Effector CD8-positive, alpha-beta T cell (primary cell): ENCODE data around the gene PDIA2.
"Not testable (repeated sequence)": the region's sequence is repeated elsewhere in the genome, so short reads cannot be mapped to it uniquely, and the experiment has no call there.

Source experiments
- DNase-seq: peaks from one replicate; lab custom pipeline; 2025; lab: John Stamatoyannopoulos, UW

The PDIA2 gene

DNA sequence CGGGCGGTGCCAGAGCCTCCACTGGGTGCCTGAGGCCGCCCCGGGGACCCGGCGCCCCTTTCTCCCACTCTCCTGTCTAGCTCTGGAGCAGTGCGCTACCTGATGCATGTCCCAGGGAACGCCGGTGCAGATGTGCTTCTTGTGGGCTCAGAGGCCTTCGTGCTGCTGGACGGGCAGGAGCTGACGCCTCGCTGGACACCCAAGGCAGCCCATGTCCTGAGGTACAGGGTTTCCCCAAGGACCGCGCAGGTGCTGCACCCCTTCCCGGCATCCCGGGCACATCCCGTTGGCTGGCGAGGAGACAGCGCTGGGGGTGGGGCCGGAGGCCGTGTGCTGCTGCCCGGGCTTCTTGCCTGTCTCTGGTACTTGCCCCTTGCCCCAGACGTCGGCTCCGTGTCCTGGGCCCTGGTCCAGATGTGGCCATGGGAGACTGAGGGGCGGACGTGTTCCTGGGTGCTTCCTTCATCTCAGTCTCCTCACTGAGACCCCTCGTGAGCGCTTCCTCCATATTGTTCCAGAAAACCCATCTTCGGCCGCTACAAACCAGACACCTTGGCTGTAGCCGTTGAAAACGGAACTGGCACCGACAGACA lies 19.7 kb upstream of the PDIA2 start:
- no peak for DNase-seq

DNA sequence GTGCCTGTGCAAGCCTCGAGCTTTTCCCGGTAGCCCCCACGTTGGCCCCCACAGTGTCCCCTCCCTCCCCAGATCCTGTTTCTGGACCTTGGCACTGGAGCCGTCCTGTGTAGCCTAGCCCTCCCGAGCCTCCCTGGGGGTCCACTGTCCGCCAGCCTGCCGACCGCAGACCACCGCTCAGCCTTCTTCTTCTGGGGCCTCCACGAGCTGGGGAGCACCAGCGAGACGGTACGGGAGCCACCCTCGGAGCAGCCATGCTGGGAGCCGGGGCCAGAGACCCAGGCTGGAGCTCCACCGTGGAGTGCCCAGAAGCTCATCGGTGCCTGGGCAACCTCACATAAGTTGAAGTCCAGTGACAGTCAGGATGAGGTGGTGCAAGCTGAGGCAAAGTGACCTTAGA lies 19.0 kb upstream of the PDIA2 start:
- no peak for DNase-seq

DNA sequence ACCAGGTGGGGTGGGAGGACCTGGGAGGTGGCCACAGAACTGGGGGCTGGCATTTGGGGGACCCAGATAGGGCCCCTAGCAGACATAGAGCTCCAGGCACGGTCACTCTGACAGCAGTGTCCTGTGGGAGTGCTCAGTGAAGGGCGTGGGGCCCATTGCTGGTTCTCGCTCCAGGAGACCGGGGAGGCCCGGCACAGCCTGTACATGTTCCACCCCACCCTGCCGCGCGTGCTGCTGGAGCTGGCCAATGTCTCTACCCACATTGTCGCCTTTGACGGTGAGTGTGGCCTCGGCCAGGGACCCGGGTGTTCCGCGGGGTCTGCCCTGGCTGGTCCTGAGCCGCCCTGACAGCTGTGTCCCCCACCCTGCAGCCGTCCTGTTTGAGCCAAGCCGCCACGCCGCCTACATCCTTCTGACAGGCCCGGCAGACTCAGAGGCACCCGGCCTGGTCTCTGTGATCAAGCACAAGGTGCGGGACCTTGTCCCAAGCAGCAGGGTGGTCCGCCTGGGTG lies 18.5 kb upstream of the PDIA2 start:
- DNase-seq: no peak

DNA sequence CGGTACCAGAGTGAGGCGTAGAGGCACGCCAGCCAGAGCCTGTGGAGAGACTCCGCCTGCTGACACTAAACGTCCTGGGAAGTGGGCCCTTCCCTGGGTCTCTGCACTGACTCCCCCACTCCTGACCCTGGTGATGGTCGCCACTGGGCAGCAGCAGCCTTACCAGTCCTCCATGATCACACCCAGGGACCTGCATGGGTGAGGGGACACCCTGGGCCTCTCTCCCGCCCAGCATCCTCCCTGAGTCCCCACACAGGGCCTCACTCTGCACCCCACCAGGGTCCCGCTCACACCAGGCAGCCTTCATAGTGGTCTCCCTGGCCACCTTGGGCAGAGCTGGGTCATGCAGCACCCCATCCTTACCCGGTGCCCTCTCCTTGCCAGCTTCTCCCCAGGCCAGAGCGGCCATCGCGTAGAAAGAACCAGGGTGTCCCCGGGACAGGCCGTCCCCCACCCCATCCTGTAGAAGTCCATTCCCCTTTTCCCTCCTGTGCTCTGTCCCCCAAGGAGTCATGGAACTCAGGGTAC lies 17.9 kb upstream of the PDIA2 start:
- DNase-seq: no peak

DNA sequence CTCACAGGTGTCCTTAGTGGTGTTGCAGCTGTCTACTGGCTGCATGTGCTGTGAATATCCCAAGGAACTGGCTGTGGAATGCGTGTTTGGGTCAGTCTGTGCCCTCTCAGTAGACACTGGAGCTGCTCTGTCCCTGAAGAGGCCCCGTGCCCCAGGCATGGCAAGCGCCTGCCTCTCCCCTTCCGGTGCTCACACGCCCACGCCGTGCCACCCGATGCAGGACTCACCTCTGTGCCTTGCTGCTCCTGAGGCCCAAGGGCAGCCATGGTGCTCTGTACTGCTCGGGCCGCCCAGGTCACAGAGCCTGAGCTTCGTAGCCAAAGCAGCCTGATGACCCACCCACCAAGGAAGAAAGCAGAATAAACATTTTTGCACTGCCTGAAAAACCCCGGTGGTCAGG lies 17.3 kb upstream of the PDIA2 start:
- no peak for DNase-seq

DNA sequence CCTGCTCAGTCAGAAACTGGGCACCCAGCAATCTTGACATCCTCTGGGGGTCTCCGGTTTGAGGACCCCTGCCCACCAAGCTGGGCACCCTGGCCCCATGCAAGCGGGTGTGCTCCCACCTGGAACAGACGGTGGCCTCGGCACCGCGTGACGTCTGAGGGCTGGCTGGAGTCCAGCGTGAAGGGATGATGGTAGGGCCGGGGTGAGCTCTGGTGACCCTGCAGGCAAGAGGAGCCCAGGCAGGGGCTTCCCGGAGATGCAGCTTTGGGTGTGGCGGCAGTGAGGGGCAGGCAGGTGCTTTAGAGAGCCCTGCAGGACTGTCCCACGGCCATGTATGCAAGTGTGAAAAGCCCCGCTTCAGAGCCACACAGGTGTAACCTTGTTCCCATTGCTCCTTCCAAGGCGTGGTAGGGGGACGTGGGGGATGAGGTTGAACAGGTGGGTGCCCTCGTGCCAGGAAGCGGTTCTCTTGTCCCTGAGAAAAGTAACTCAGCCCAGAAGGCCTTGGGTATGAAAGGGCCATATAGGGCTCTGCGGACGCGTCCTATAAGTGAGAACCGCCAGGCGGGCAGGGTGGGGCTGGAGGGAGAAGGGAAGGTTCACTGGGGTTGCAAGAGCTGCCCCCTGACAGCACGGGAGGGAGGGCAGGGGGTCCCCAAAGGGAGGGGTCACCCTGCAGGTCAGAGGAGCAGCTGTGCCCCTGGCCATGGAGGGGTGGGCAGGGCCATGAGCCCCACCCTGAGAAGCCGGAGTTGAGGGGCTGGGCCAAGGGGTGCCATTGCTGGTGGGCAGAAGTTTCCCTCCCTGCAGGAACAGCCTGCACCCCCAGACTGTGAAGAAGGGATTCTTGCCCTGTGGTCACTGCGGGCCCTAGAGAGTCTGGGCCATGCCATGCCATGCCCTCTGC lies 16.5 kb upstream of the PDIA2 start:
- DNase-seq: no peak

DNA sequence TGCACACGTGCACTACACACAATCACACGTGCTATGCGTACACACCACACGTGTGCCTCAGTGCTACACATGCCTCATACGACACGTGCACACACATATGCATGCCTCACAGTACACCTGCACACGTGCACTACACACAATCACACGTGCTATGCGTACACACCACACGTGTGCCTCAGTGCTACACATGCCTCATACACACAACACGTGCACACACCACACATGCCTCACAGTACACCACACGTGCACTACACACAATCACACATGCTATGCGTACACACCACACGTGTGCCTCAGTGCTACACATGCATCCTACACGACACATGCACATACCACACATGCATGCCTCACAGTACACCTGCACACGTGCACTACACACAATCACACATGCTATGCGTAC lies 15.4 kb upstream of the PDIA2 start:
- DNase-seq: not testable (repeated sequence)

DNA sequence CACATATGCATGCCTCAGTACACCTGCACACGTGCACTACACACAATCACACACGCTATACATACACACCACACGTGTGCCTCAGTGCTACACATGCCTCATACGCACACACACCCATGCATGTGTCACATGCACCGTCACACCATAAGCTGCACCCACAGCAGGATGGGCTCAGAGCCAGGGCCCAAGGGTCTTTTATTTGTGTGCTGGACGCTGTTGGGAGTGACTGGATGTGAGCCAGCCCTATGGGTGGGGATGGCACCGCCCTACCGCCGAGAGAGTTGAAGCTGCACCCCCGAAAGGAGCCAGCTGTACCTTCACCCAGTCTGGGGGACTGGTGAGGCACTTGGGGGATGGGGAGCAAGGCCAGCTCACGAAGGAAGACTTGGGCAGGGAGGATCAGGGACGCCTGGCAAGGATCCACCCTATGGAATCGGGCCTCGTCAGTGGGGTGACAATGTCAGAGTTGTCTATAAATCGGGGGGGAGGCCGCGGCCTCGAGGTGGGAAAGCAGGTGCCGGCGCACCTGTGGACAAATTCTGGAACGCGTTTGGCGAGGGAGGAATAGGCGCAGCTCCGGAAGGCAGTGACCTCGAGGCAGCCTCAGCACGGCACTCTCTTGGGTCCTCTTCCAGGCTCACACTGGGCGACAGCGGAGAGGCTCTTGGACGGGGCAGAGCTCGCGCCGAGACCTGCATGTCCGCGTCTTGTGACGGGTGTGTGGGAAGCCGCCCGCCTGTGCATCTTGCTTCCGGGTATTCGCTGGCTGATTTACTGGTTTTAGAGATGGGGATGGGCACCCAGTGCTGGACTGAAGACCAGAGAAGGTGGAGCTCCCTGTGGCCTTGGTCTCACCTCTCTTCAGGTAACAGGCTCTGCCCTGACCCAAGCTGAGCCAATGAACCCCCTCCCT lies 14.6 kb upstream of the PDIA2 start:
- DNase-seq: no peak

DNA sequence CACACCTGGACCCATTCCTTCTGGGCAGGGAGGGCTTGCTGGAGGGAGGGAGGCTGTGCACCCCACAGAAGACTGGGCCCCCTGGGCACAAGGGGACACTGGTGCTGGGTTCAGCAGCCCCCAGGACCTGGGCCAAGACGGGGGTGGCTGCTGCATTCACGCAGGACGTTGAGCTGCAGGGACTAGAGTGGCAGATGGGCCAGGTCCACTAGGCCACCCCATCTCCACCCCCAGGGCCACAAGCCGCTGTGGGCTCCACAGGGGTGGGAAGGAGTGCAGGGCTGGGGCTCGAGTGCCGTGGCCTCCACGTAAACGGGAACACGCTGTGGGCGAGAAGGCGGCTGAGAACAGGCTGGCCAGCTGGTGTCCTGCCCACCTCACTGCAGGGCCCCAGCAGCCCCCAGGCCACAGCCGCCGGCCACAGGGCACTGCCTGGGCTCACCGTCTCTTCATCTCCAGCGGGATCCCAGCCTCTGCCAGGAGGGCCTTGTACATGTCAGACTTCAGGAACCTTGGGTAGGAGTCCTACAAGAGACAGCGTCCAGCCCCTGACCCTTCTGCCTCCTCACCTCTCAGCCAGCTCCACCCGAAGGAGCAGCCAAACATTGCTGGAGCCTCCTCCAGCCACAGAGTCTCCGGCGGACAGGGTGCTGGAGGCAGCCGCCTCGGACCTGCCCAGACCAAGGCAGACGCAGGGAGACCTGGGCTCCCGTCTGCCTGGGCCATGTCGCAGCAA lies 13.7 kb upstream of the PDIA2 start:
- DNase-seq: no peak

DNA sequence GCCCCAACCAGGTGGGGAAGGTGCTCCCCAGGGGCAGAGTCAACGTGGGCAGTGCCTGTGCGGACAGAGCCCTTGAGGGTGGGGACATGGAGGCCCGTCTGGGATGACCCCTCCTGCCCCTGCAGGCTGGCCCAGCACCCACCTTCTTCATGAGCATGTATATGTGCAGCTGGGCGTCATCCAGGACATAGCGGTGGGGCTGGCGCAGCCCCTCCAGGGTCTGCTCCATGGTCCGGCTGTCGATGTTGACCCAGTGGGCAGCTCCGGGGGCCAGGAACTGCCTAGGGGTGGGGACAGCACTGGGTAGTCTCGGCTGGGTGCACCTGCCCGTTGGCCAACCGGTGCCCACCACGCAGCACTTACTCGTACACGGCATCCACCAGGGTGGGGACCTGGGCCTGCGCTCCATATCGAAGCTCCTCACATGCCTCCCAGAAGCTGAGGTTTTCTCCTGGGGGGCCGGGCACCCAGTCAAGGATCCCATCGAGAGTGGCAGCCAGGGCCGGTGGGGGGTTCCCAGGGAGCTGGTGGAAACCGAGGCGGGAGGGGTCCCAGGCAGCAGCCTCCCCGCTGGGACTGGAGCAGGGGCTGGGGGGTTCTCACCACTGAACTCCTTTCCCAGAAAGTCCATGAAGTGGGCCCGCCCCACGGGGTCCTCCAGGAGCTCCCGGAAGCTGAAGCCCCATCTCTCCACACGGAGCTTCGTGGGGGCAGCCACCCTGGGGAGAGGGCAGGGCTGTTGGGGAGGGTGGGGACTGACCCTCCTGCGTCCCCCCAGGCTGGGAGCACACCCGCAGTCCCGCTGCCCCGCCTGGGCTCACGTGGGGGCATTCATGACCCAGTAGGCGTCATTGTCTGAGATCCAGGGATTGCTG lies 12.3 kb upstream of the PDIA2 start:
- no peak for DNase-seq

DNA sequence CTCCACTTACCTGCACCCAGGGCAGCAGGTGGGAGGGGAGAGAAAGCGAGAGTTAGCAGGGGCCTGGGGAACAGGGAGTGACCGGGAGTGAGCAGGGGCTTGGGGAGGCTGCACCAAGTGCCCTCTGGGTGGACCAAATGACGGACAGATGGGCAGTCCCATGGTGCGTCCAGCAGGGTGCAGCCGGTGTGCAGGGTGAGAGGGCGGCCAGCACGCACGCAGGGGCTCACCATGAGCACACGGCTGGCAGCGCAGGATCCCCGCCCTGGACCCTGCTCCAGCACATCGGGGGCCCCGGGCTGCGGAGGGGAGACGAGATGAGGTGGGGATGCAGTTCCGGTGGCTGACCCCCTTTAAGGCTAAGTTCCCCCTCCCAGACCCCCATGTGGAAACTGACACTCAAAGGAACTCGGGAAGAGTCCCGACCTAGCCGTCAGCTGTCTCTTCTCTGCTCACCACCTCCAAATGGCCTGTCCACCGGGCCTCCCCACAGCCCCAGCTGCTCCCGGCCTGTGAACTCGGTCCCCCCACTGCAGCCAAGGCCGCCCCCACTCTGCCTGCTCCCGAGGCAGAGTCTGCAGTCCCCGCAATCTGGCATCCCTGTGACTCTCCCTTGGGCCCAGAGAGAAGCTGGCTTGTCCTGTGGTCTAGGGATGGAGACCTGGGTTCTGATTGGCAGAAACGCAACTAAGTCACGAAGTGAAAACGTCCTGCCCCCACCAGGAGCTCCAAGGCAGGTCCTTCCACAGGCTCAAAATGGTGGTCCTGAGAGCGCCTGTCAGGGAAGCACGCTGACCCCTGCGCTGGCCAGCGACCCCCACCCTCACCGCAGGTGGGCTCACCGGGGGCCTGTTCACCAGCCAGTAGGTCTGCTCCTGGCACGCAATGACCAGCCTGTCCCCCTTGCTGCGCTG lies 10.1 kb upstream of the PDIA2 start:
- no peak for DNase-seq

DNA sequence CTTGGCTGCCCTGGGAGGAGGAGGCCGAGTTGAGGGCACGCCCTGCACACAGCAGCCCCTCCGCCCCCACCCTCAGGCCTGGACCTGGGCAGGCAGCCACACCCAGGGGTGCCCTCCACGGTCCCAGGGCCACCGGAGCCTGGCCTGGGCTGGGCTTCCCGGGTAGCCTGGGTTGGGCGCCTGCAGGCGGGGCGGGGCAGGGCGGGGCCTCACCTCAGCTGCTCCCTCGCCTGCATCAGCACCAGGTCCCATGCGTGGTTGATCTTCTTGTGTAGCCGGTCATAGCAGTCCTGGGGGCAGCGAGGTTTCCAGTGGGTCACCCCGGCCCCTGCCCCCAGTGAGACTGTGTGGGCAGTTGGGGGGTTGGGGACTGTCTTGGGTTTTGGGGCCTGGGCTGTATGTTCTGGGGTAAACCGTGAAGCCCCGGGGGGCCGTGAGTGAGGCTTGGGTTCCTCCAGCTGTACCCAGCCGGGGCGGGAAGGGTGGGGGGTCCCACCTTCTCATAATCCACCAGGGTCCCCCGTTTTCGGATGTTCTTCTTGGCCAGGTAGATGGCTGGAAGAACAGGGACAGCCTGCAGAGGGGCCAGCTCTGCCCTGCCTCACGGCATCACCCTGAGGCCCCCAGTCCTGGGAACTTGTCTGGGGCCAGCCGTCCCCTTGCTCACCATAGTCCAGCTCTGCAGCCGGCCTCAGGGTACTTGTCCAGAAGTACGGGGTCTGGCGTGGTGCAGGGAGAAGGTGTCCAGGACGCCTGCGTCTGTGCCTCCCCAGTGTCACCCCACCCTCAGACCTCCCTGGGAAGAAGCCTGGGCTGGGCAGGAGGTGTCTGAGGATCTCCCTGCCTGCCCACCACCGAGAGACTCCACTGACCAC lies 9.2 kb upstream of the PDIA2 start:
- DNase-seq: no peak

DNA sequence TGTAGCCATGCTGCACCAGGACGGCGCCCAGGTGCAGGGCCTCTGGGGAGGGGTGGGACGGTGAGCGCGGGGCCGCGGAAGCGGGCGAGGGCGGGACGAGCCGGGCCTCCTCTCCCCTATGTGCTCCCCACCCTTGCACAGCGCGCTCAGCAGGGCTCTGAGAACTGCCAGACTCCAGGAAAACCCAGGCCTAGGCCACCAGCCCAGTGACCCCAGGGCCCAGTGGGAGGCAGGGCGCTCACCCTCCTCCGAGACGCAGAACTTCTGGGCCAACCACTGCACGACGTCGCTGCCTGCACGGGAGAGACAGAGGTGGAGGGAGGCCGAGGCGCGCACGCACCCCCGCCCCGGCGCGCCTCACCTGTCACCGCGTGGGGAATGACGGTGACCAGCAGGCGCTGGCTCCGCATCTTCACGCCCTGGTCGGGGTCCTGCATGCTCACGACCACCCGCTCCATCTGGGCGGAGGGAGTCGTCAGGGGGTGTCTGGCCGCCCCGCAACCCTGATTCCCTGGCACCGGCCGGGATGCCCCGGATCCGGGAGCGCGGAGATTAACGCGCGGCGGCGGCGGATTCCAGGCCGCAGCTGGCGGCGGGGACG lies 7.8 kb upstream of the PDIA2 start:
- DNase-seq: no peak

DNA sequence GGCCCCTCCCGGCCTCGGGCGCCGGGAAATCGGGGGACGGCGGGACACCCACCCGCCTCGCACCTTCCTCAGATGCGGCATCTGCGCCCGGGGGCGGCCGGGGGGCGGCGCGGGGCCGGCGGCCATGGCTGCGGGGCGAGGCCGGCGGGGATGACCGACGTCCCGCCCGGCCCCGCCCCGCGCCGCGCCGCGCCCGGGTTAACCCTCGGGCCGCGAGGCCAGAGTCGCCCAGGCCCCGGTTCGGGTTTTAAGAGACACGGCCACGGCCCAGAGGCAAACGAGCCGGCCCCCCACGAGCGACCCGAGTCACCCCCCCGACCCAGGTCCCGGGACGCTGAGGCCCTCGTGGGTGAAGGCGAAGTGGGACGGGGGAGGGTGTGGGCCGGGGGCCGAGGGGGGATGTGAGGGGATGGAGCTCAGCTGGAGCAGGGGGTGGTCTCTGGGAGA lies 7.2 kb upstream of the PDIA2 start, which contains the start of gene RGS11:
TSS of gene RGS11 (minus strand) at position 159 of the 447 bp plus-strand sequence. CDS start at position 126, 33 bp downstream.
- DNase-seq: no peak

DNA sequence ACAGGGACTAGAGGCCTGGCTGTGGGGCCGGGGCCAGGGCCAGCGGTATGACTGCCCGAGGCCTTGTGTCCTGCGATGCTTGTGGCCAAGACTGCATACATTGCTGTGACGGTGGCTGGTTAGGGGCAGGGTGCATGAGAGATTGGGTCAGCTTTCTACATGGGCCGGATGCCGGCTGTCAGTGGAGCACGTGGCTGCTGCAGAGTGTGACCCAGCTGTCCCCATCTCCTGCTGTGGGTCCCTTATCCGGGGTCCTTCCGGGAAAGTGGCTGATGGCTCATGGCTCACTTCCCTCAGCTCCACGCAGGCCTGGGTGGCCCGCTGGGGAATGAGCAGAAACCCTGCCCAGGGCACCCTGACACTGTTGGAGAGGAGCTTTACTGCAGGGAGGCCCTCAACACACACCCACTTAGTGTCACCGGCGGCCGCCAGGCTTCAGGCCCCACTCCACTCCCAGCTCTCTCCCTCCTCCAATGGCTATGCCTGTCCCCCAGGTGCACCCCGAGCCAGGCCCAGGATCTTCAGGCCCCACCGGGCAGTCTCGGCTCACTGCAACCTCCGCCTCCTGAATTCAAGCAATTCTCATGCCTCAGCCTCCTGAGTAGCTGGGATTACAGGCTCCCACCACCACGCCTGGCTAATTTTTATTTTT lies 6.4 kb upstream of the PDIA2 start:
- DNase-seq: no peak

DNA sequence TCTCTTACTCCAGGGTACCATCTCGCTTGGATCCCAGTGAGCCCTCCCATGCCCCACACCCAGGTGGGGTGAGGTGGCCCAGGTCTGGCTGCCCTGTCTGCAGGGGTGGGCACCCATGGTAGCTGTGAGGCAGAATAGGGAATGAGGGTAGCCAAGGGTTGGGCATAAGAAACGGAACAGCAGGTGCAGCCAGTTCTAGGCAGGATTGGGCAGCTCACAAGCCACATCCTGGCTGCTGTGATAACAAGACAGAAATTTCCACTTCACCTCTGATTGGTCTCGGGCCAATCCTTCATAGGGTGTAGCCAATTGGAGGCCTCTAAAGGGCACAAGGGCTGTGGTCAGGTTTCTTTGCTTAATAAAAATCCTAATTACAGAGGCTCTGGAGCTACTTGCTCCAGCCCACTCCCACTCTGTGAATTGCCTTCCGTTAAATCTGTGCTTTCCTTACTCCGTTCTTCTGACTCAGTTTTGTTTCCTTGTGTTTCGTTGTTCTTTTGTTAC lies 4.0 kb upstream of the PDIA2 start:
- DNase-seq: no peak

DNA sequence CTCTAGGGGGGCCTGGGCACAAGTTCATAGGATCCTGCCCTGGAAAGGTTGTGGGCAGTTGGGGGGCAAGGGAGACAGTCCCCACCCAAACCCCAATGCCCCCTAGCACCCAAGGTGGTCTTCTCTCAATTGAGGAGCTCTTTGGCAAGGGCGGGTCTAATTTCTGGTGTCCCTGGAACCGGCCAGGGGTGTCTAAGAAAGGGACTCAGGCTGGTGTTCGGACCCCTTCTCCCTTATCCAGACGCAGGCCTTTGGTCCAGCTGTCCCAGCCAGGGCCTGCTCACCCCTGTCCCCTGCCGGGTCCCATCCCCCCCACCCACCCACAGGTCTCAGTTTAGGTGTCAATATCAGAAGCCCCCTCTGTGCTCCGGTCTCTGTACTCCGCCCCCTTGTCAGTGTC lies 3.4 kb upstream of the PDIA2 start:
- no peak for DNase-seq
